ENCODE data around the gene HAPLN3.

Gene HAPLN3

GRCh38 chr15:88901508-88902220 is 6.3 kb upstream of the HAPLN3 start:
- Histone ChIP-seq H3K4me1 (ENCODE audit: control insufficient read depth in 1 of 2, insufficient read depth in 2 of 2, low read length in 2 of 2) (peaks cover 6 to 23% of the 10 kb centered on the region in 2 donors), H3K9me3 (ENCODE audit: control insufficient read depth in 1 of 2, low read length in 2 of 2) (no peaks in the 10 kb centered on the region), H3K27me3 (ENCODE audit: low read depth, low read length) (no peaks in the 10 kb centered on the region), H3K36me3 (ENCODE audit: control insufficient read depth in 1 of 2, insufficient read depth in 2 of 2, low read length in 2 of 2) (peaks cover 0 to 11% of the 10 kb centered on the region in 2 donors), H3K4me3 (ENCODE audit: low read depth in 1 of 2, low read length in 2 of 2) (no peak overlapping the region), H3K27ac (ENCODE audit: low read length) (no peak overlapping the region)

GRCh38 chr15:88900982-88901418 is 5.7 kb upstream of the HAPLN3 start:
- peaks cover 6 to 25% of the 10 kb centered on the region in 2 donors for H3K4me1 ChIP-seq (ENCODE audit: control insufficient read depth in 1 of 2, insufficient read depth in 2 of 2, low read length in 2 of 2)
- H3K27me3 ChIP-seq (ENCODE audit: low read depth, low read length): no peaks in the 10 kb centered on the region
- no peak overlapping the region for H3K4me3 ChIP-seq (ENCODE audit: low read depth in 1 of 2, low read length in 2 of 2)
- no peak overlapping the region for H3K27ac ChIP-seq (ENCODE audit: low read length)
- peaks cover 0 to 11% of the 10 kb centered on the region in 2 donors for H3K36me3 ChIP-seq (ENCODE audit: control insufficient read depth in 1 of 2, insufficient read depth in 2 of 2, low read length in 2 of 2)
- H3K9me3 ChIP-seq (ENCODE audit: control insufficient read depth in 1 of 2, low read length in 2 of 2): no peaks in the 10 kb centered on the region

GRCh38 chr15:88900309-88900981 is 5.1 kb upstream of the HAPLN3 start:
- H3K27ac ChIP-seq (ENCODE audit: low read length): no peak overlapping the region
- peaks cover 6 to 29% of the 10 kb centered on the region in 2 donors for H3K4me1 ChIP-seq (ENCODE audit: control insufficient read depth in 1 of 2, insufficient read depth in 2 of 2, low read length in 2 of 2)
- H3K27me3 ChIP-seq (ENCODE audit: low read depth, low read length): peaks cover 2% of the 10 kb centered on the region
- no peak overlapping the region for H3K4me3 ChIP-seq (ENCODE audit: low read depth in 1 of 2, low read length in 2 of 2)
- H3K36me3 ChIP-seq (ENCODE audit: control insufficient read depth in 1 of 2, insufficient read depth in 2 of 2, low read length in 2 of 2): peaks cover 0 to 10% of the 10 kb centered on the region in 2 donors
- H3K9me3 ChIP-seq (ENCODE audit: control insufficient read depth in 1 of 2, low read length in 2 of 2): no peaks in the 10 kb centered on the region

GRCh38 chr15:88899251-88899650 is 3.9 kb upstream of the HAPLN3 start:
- peaks cover 6 to 31% of the 10 kb centered on the region in 2 donors for H3K4me1 ChIP-seq (ENCODE audit: control insufficient read depth in 1 of 2, insufficient read depth in 2 of 2, low read length in 2 of 2)
- no peaks in the 10 kb centered on the region for H3K9me3 ChIP-seq (ENCODE audit: control insufficient read depth in 1 of 2, low read length in 2 of 2)
- peaks cover 9% of the 10 kb centered on the region for H3K27me3 ChIP-seq (ENCODE audit: low read depth, low read length)
- H3K4me3 ChIP-seq (ENCODE audit: low read depth in 1 of 2, low read length in 2 of 2): no peak overlapping the region
- no peak overlapping the region for H3K27ac ChIP-seq (ENCODE audit: low read length)
- peaks cover 0 to 8% of the 10 kb centered on the region in 2 donors for H3K36me3 ChIP-seq (ENCODE audit: control insufficient read depth in 1 of 2, insufficient read depth in 2 of 2, low read length in 2 of 2)

GRCh38 chr15:88898736-88899135 is 3.4 kb upstream of the HAPLN3 start:
- Histone ChIP-seq H3K27me3 (ENCODE audit: low read depth, low read length) (peaks cover 12% of the 10 kb centered on the region), H3K4me3 (ENCODE audit: low read depth in 1 of 2, low read length in 2 of 2) (no peak overlapping the region), H3K27ac (ENCODE audit: low read length) (no peak overlapping the region), H3K9me3 (ENCODE audit: control insufficient read depth in 1 of 2, low read length in 2 of 2) (no peaks in the 10 kb centered on the region), H3K4me1 (ENCODE audit: control insufficient read depth in 1 of 2, insufficient read depth in 2 of 2, low read length in 2 of 2) (peaks cover 6 to 34% of the 10 kb centered on the region in 2 donors), H3K36me3 (ENCODE audit: control insufficient read depth in 1 of 2, insufficient read depth in 2 of 2, low read length in 2 of 2) (peaks cover 0 to 8% of the 10 kb centered on the region in 2 donors)

- Histone ChIP-seq H3K4me1 (ENCODE audit: control insufficient read depth in 1 of 2, insufficient read depth in 2 of 2, low read length in 2 of 2) (peaks cover 6 to 34% of the 10 kb centered on the region in 2 donors), H3K9me3 (ENCODE audit: control insufficient read depth in 1 of 2, low read length in 2 of 2) (no peaks in the 10 kb centered on the region), H3K27me3 (ENCODE audit: low read depth, low read length) (peaks cover 12% of the 10 kb centered on the region), H3K36me3 (ENCODE audit: control insufficient read depth in 1 of 2, insufficient read depth in 2 of 2, low read length in 2 of 2) (peaks cover 0 to 8% of the 10 kb centered on the region in 2 donors), H3K4me3 (ENCODE audit: low read depth in 1 of 2, low read length in 2 of 2) (no peak overlapping the region), H3K27ac (ENCODE audit: low read length) (no peak overlapping the region)
Measured at GRCh38 chr15:88897456-88898194, 2.3 kb upstream of the HAPLN3 start.

- Histone ChIP-seq H3K27ac (ENCODE audit: low read length) (no peak overlapping the region), H3K36me3 (ENCODE audit: control insufficient read depth in 1 of 2, insufficient read depth in 2 of 2, low read length in 2 of 2) (peaks cover 0 to 8% of the 10 kb centered on the region in 2 donors), H3K27me3 (ENCODE audit: low read depth, low read length) (peaks cover 12% of the 10 kb centered on the region), H3K4me1 (ENCODE audit: control insufficient read depth in 1 of 2, insufficient read depth in 2 of 2, low read length in 2 of 2) (peaks cover 6 to 34% of the 10 kb centered on the region in 2 donors), H3K9me3 (ENCODE audit: control insufficient read depth in 1 of 2, low read length in 2 of 2) (no peaks in the 10 kb centered on the region), H3K4me3 (ENCODE audit: low read depth in 1 of 2, low read length in 2 of 2) (no peak overlapping the region)
Measured at GRCh38 chr15:88897142-88897455, 1.8 kb upstream of the HAPLN3 start.

GRCh38 chr15:88896333-88897033 is 1.1 kb upstream of the HAPLN3 start:
- Histone ChIP-seq H3K36me3 (ENCODE audit: control insufficient read depth in 1 of 2, insufficient read depth in 2 of 2, low read length in 2 of 2) (peaks cover 0 to 8% of the 10 kb centered on the region in 2 donors), H3K4me3 (ENCODE audit: low read depth in 1 of 2, low read length in 2 of 2) (no peak overlapping the region), H3K27me3 (ENCODE audit: low read depth, low read length) (peaks cover 17% of the 10 kb centered on the region), H3K27ac (ENCODE audit: low read length) (no peak overlapping the region), H3K9me3 (ENCODE audit: control insufficient read depth in 1 of 2, low read length in 2 of 2) (no peaks in the 10 kb centered on the region), H3K4me1 (ENCODE audit: control insufficient read depth in 1 of 2, insufficient read depth in 2 of 2, low read length in 2 of 2) (peaks cover 6 to 34% of the 10 kb centered on the region in 2 donors)

GRCh38 chr15:88894348-88894818 is 961 bp downstream of the HAPLN3 start:
- peaks cover 6 to 34% of the 10 kb centered on the region in 2 donors for H3K4me1 ChIP-seq (ENCODE audit: control insufficient read depth in 1 of 2, insufficient read depth in 2 of 2, low read length in 2 of 2)
- peaks cover 17% of the 10 kb centered on the region for H3K27me3 ChIP-seq (ENCODE audit: low read depth, low read length)
- no peak overlapping the region for H3K27ac ChIP-seq (ENCODE audit: low read length)
- peaks cover 0 to 4% of the 10 kb centered on the region in 2 donors for H3K36me3 ChIP-seq (ENCODE audit: control insufficient read depth in 1 of 2, insufficient read depth in 2 of 2, low read length in 2 of 2)
- peak overlapping the region; percentile 37 to 67 for H3K4me3 ChIP-seq (ENCODE audit: low read depth in 1 of 2, low read length in 2 of 2)
- H3K9me3 ChIP-seq (ENCODE audit: control insufficient read depth in 1 of 2, low read length in 2 of 2): no peaks in the 10 kb centered on the region

GRCh38 chr15:88891540-88892254 is 3.6 kb downstream of the HAPLN3 start:
- Histone ChIP-seq H3K4me1 (ENCODE audit: control insufficient read depth in 1 of 2, insufficient read depth in 2 of 2, low read length in 2 of 2) (peaks cover 0 to 21% of the 10 kb centered on the region in 2 donors), H3K27me3 (ENCODE audit: low read depth, low read length) (peaks cover 17% of the 10 kb centered on the region), H3K9me3 (ENCODE audit: control insufficient read depth in 1 of 2, low read length in 2 of 2) (no peaks in the 10 kb centered on the region), H3K4me3 (ENCODE audit: low read depth in 1 of 2, low read length in 2 of 2) (no peak overlapping the region), H3K27ac (ENCODE audit: low read length) (no peak overlapping the region), H3K36me3 (ENCODE audit: control insufficient read depth in 1 of 2, insufficient read depth in 2 of 2, low read length in 2 of 2) (no peaks in the 10 kb centered on the region)
